Measurements from ENCODE around the gene RRP8. TPM values are rescaled to one million over a fixed set of nuclear protein-coding genes. Genes with fewer than 3 reads are reported as not detected.

Gene RRP8
- total RNA-seq, 2 donors from 2014 or later = 5.4 to 8.9 TPM

DNA sequence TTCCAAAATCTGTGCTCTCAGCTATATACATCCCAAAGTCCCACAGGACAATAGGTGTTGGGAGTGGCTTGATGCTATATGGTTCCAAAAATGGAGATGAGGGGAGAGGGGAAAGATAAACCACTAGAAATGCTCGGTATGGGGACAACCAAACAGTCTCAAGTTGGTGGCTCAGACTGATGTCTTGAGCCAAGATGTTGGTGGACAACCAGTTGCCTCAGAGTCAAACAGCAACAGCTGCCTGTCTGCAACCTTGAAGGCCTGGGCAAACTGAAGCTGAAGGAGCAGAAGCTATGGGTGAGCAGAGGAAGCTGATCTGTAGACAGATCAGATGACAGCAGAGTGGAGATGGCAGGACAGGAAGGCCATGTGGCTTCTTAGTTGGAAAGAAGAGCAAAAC, 4.0 kb downstream of the RRP8 start:
- WGBS, 2 donors = 65 to 89% methylated on average over 1 of the region's 1 CpG
- TF ChIP-seq CTCF (IDR thresholded peaks at IDR 0.05) (no peak), POLR2A (IDR thresholded peaks at IDR 0.05) (no peak)
- no peaks in the 10 kb centered on the region for H3K9me3 ChIP-seq
- H3K4me3 ChIP-seq = no peak overlapping the region
- H3K27me3 ChIP-seq = no peaks in the 10 kb centered on the region
- no peak overlapping the region for H3K27ac ChIP-seq
- no peak for ATAC-seq
- peaks cover 4 to 16% of the 10 kb centered on the region in 2 donors for H3K36me3 ChIP-seq (replicated peaks in 1 of 2; ENCODE audit: insufficient read depth in 1 of 2, low read depth in 2 of 2)
- peaks cover 22% of the 10 kb centered on the region for H3K4me1 ChIP-seq
- intact Hi-C loops (cut with DNase I) = loop anchor here (10.0 kb wide), 1 partner anchor 65 kb away; no protein-coding TSS in a partner anchor
- DNase-seq = no peak

DNA sequence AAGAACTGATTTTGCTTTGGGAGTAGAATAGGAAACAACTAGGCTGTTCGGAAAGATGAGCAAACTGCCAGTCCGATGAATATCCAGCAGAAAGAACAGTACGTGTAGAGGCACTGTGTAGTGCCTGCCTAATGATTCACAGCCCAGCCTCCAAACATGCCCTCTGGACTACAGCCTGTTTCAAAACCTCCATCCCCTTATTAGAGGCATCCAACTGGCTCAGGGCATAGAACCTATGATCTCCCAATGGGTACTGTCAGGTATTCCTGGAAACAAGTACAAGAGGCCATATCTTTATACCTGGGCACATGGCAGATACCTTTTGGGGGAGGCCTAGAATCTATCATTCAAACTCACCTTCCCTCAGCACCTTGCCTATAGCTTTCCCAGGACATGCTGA, 4.9 kb downstream of the RRP8 start:
- Histone ChIP-seq H3K36me3 (replicated peaks in 1 of 2; ENCODE audit: insufficient read depth in 1 of 2, low read depth in 2 of 2) (peaks cover 4 to 18% of the 10 kb centered on the region in 2 donors), H3K4me1 (peaks cover 22% of the 10 kb centered on the region), H3K9me3 (no peaks in the 10 kb centered on the region), H3K4me3 (no peak overlapping the region), H3K27ac (no peak overlapping the region), H3K27me3 (no peaks in the 10 kb centered on the region)
- TF ChIP-seq CTCF (IDR thresholded peaks at IDR 0.05) (no peak), POLR2A (IDR thresholded peaks at IDR 0.05) (no peak)
- no peak for DNase-seq
- WGBS, 2 donors = 84 to 87% methylated on average over 3 of the region's 3 CpGs
- intact Hi-C loops (cut with DNase I) = loop anchor here (10.0 kb wide), 1 partner anchor 64 kb away; no protein-coding TSS in a partner anchor
- ATAC-seq = no peak

- no peak overlapping the region for H3K4me3 ChIP-seq
- H3K36me3 ChIP-seq (replicated peaks in 1 of 2; ENCODE audit: insufficient read depth in 1 of 2, low read depth in 2 of 2) = peaks cover 4 to 18% of the 10 kb centered on the region in 2 donors
- no peaks in the 10 kb centered on the region for H3K27me3 ChIP-seq
- TF ChIP-seq CTCF (IDR thresholded peaks at IDR 0.05) = no peak
- TF ChIP-seq POLR2A (IDR thresholded peaks at IDR 0.05) = no peak
- ATAC-seq (no peak), DNase-seq (no peak)
- 57 to 71% methylated on average over 5 of the region's 5 CpGs for WGBS, 2 donors
- no peaks in the 10 kb centered on the region for H3K9me3 ChIP-seq
- intact Hi-C loops (cut with DNase I) = loop anchor here (10.0 kb wide), 1 partner anchor 62 kb away; no protein-coding TSS in a partner anchor
- no peak overlapping the region for H3K27ac ChIP-seq
- H3K4me1 ChIP-seq = peaks cover 9% of the 10 kb centered on the region
These were observed 7.1 kb downstream of the RRP8 start for GRCh38 chr11:6596239-6596877.

DNA sequence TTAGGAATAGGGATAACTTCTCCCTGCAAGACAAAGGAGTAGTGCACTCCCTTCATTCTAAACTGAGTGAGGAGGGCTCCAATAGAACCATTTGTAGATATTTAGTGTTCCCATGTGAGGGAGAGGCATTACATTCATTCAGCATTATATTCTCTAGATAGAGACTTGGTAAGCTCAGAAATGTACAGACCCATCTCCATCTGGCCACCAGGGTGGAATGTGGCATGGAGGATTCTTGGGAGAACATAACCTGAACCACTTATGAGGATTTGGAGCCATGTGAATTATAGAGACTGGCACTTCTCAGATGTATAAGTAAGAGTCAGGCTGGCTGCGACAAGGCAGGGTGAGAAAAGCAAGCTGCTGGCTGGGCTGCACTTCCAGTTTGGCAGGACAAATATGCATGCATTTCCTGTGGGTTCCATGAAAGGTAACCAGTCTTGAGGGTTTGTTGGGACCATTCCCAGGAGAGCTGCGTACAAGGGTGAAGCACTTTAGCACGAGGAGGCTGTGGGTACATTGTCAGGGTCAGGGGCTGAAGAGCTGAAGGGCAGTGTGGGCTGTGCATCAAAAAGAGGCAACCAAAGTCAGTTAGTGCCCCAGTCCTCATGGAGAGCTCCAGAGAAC, 9.2 kb downstream of the RRP8 start:
- H3K27ac ChIP-seq = no peak overlapping the region
- no peak overlapping the region for H3K4me3 ChIP-seq
- peaks cover 9% of the 10 kb centered on the region for H3K4me1 ChIP-seq
- H3K9me3 ChIP-seq = no peaks in the 10 kb centered on the region
- DNase-seq = no peak
- no peak for TF ChIP-seq CTCF (IDR thresholded peaks at IDR 0.05)
- TF ChIP-seq POLR2A (IDR thresholded peaks at IDR 0.05) = no peak
- H3K27me3 ChIP-seq = no peaks in the 10 kb centered on the region
- H3K36me3 ChIP-seq (replicated peaks in 1 of 2; ENCODE audit: insufficient read depth in 1 of 2, low read depth in 2 of 2) = peaks cover 0 to 3% of the 10 kb centered on the region in 2 donors
- 92 to 100% methylated on average over 3 of the region's 3 CpGs for WGBS, 2 donors
- intact Hi-C loops (cut with DNase I) = loop anchor here (10.0 kb wide), 1 partner anchor 59 kb away; no protein-coding TSS in a partner anchor
- no peak for ATAC-seq
